Measurements from ENCODE around the gene TBC1D10A.
A peak's percentile ranks its signal among the peaks of the same experiment; 100 is the strongest.

The TBC1D10A gene

DNA sequence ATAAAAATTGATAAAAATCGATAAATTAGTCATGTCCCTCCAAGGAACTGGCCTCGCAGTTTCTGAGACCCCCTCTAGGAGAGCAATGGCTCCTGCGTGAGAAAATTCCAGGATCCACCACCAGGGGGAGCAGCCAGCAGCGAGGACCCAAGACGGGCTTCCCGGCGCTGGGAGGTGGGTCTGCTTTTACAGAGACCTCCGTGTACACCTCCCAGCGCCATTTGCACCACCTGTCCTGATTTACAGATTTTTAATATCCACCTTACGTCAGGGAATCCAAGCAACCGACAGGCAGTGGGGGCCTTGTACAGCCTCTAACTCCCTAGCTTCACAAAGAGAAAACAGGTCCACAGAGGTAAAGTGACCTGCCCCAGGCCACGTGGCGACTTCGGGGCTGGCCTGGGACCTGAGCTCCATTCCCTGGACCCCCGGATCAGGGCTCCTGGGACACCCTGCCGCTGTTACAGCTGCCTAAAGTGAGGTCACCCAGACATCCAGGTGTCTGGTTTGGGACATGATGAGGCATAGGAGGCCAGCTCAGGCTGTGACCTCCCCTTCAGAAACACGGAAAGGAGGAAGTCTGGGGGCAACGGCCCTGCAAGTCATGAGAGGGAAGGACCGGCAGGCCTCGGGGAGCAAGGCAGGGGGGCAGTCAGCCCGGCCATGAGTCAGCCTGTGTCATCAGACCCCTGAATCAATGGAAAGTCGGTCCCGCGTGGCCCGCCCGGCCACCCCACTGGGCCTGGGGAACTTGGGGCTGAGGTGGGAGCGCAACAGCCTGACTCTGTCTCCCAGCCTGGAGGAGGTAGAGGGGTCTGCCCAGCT lies 63.6 kb downstream of the TBC1D10A start:
- peak; percentile 51 for DNase-seq

DNA sequence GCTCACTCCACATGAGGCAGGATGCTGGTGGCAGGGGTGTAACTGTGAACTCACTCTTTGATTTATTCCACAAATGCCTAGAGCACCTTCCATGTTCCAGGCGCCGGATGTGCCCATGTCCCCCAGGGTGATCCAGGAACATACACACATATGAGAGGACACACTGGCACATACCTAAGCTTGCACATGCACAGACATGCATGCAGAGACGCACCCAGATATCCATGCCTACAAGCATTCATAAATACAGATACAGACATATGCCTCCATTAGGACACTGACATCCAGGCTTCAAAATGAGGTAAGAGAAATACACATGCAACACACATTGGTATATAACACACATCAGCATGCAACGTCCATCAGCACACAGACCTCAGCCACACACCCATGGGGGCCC lies 64.6 kb downstream of the TBC1D10A start:
- no peak for DNase-seq

DNA sequence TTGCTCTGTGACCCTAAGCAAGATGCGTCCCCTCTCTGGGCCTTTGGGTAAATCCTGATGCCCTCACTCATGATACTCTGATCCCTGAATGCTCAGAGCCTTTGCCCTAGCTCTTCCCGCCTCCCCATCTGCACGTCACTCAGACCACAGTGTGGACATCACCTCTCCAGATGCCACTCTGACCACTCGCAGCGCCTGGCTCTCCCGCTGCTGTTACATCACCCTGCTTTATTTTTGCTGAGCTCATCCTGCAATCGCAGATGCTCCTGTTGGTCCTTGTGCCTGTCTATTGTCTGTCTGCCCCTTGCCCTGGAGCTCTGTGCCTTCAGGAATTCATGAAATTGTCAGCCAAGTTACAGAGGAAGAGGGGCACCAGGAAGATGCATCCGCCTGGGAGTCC lies 65.6 kb downstream of the TBC1D10A start:
- DNase-seq: no peak

DNA sequence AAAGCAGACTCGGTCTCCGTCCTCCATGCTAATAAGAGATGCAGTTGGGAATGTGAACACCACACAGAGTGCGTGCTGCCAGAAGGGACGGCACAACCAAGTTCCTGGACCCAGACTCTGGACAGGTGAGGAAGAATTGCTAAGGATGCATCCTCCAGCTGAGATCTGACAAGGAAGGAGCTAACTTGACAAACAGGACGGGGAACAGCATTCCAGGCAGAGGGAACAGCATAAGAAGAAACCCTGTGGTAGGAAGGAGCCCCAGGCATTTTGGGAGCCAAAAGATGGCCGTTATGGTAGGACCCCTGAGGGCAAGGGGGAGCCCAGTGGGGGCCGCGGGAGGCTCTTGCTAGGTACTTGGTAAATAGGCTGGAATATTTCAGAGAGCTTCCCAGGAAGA lies 66.1 kb downstream of the TBC1D10A start:
- no peak for DNase-seq

DNA sequence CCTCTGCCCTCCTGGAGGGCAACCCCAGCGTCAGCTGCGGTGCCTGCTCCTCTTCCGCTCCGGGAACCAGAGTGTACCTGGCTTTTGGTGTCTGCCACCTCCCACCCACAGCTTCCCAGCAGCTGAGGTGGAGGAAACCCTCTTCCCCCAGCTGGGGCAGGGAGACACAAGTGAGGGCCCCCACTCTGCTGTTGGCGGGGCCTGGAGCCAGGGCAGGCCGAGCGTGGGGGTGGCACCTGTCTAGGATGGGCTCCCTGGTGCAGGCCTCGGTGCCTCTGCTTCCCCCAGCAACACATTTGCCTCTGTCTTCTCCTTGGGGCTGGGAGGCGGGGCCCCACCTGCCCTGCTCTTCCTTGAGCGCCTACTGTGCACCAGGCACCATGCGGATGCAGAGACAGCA lies 66.5 kb downstream of the TBC1D10A start:
- DNase-seq: no peak

DNA sequence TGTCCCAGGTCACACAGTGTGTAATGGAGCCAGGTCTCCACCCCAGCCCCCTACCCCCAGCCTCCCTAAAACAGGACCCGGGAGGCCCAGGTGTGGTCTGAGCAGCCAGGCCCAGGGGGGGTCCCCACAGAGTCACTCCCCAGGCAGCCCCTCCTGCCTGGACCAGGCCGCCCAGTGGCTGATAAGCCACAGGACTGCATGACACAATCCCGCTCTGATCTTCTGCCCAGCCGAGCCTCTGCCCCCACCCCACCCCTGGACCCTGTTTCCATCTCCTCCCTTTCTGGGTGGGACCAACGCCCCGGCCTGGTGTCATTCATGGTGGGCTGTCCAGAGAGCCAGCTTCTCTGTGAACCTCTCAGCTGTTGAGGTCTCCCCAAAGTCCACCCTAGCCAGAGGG lies 72.4 kb downstream of the TBC1D10A start:
- no peak for DNase-seq

DNA sequence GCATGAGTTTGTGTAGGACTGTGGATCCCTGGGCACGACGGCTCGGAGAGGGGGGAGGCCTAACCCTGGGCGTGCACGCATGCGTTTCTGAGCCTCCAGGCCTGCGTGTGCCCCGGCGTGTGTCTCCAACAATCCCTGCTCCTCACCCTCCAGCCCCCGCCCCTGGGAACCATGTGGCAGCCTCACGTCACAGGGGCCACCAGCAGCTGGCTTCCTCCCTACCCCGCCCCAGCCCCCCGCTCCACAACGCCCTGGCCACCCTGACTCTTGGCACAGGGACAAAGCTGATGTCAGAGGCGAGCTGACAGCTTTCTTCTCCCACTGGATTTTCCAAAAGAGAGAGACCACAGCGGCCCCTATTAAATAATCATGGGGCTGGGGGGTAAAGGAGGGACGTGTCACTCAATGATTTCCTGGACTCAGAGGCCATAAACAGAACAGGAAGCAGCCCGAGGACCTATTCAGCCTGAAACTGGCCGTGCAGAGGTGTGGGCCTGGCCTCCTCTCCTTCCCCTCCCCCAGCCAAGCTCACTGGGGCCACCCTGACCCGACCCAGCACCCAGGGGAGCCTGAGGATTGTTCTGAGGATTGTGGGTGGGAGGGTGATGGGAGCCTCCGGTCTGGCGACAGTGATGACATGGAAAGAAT lies 73.4 kb downstream of the TBC1D10A start:
- DNase-seq: peak; percentile 43

DNA sequence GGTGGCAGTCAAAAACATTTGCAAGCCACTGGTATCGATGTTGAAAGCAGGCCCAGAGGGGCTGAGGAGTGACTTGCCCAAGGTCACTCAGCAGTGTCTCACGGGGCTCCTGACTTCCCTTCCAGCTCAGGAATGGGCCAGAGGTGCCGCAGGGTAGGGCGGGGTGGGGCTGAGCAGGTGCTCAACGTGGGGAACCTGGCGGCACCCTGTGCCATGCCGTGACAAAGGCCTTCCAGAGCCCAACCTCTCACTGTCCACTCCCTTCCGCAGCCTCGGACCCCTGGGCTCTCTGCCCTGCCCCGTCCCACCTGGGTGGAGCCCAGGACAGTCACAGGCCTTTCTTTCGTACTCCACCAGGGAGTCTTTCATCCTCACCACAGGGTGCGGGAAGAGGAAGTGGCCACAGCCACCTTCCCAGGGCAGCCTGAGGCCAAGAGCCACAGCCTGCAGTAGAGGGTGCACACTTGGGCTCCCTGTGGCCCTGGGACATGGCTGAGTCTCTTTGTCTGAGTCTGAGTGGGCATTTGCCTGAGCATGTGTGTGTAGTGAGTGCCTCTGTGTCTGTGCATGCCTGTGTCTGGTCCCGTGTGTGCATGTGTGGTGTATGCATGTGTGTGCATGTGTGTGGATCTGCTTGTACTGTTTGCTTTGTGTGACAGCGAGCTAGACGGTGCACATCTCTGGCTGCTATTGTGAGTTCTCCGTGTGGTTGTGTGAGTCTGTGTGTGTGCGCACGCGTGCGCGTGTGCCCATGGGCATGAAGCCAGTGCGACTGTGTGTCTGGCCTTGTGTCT lies 74.1 kb downstream of the TBC1D10A start:
- DNase-seq: no peak

DNA sequence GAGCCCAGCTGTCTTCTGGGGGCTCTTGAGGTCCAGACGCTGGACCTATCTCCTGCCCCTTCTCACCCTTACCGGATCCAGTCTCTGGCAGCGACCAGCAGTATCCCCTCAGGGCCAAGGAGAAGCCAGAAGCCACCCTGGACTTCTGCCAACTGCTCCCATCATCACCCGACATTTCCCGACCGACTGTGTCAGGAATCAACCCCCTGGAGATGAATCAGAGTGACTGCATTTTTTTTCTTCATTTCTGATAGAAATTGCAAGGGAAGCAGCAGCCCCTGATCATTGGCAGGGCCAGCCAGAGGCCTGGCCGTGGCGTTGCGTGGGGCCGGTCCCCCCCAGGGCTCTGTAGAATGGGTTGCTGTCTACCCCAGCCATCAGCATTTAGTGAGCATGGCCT lies 75.0 kb downstream of the TBC1D10A start:
- DNase-seq: peak; percentile 4

DNA sequence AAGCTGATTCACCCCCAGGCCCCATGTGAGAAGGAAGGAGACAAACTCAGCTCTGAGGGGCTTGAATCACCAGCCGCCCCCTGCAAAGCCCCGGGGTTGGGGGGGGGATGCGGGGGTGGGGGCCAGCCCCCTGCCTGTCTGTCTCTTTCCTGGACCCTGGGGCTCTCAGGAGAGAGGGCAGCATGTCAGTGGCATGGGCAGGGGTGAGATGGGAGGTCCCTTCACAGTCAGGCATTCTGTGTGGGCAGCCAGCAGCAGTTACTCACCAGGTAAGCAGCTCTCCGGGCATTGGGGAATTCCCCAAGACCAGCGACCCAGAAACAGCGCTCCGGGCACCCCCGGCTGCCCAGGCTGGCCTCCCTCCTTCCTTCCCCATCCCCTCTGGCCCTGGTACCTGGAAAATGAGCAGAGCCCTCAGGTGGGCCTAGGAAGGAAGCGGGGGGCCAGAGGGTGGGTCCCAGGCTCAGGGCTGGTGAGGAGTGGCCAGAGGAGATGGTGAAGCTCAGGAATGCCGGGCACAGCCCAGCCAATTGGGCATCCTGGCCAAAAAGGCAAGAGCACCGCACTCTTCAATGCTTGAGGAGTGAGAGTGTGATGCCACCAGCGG lies 76.0 kb downstream of the TBC1D10A start:
- DNase-seq: no peak

DNA sequence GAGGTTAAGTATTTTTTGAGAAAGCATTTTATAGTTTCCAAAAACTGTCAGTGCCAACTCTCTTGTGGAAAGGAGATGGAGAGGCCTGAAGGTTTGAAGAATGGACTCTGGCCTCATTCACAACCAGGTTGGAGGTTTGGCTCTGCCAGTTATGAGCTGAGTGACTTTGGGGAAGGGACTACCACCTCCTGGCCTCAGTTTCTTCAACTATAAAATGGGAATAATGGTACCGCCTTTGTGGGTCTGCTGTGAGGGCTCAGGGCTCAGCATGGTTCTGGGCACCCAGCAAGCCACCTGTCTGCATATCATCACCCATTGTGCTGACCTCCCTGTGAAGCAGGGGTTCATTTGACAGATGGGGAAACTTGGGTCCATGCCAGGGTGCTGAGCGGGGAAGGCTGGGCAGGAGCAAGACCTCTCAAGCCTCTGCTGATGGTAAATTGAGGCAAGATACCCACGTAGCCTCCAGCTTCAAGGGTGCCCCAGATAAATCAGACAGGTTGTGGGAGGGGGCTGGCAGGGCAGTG lies 76.6 kb downstream of the TBC1D10A start:
- no peak for DNase-seq

DNA sequence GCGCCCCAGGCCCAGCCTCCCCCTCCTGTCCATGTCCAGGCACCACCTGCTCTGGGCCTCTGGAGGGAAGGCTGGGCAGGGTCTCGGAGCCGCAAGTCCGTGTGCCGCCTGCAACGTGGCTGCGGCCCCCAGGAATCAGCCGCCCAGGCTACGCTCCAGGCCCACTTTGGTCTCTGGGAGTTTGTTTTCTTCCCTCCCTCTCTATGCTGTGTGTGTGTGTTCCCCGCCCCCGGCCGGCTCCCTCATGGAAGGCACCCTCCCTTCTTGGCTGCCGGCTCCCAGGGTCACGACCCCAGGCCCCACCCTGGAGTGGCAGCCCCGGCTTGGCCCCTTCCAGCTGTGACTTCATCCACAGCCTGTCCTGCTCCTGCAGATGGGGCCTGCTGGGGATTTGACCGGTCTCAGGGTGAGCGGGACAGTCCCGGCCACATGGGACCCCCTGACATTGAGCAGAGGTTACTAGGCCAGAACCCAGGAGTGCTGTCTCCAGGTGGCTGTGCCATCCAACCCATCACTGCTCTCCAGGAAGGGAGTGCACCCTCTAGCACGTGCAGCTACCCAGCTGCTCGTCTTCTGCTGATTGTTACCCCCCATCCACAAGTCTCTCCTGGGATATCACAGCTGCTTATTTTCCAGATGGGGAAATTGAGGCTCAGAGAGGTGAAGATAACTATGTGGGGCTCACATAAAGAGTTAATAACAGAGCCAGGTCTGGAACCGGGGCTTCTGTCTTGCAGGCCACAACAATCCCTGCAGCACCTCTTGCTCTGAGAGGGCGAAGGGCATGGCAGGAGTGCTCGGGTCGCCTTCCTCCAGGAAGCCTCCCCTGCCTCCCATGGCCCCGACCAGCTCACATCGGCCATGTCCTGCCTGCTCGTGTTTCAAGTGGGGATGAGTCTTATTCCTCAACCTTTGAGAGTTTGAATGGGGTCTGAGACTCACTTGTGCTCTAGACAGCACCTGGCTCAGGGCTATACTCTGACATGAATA lies 77.4 kb downstream of the TBC1D10A start:
- DNase-seq: no peak

DNA sequence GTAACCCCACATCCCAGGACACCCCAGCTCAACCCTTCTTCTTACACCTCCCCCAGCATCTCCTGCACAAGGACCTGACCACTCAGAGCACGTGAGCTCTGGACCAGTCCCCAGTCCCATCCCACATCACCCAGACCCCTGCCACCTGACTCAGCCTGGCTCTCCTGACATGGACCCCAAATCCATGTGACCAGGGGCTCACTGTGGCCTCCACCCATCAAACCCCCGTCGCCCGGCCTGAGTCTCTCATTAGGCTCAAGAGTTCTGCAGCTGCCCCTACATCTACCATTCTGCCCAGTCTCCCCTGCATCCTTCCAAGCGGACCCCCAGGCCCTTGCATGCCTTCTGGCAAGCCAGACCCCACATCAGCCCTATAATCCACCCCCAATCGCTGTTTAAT lies 78.3 kb downstream of the TBC1D10A start:
- no peak for DNase-seq

DNA sequence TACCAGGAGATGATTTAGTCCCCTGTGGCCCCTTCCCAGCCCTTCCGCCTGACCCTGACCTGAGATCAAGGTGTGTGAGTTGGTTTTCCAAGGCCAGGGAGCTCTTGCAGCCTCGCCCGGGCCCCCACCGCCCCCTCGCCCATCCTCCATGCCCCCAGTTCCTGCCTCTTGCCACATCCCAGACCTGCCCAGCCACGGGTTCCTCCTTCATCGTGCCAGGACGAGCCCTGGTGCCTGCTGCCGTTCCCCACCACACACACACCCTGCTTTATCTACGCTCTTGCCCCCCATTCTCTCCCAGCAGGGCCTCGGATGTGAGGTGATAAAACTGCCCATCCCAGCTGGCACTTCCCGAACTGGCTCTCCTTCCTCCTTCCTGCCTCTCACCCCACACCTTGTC lies 78.8 kb downstream of the TBC1D10A start:
- no peak for DNase-seq

DNA sequence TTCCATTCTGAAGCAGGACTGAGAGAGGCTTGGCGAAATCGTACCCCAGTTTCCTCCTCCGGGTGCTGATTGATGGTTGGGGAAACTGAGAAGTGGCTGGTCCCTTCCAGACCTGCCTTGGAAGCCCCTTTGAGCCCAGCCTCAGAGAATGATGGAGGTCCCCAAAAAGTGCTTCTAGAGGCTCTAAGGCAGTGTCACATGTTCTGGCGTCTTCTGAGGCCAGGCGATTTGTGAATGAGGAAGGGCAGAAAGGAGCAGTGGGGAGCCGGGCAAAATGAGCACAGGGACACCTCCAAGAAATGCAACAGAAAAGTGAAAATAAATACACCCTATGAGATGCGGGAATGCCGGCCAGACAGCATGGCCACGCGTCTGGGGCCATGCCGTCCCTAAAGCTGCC lies 79.2 kb downstream of the TBC1D10A start:
- DNase-seq: no peak

DNA sequence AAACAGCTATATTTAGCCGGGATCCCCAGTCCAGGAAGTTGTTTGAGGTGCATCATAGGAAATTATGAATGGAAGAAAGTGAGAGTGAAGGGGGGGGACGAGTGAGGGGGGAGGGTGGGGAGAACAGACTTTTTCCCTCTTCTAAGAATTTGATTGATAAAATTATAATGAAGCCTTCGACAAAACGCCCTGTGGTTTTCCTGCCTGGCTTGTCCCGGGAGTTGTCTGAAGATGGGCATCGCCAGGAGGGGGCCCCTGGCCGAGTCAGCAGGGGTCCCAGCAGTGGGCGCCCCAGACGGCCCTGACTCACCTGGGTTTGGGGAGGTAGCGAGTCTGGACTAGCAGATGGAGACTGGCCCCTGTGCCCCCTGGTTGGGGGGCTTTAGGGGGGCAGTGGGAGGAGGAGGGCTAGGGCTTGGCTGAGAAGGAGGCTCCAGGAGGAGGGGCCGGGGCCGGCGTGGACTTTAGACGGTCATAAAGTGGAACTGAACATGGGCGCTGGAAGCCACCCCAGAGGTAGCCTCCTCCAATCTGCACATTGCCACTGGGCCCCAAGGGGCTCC lies 79.8 kb downstream of the TBC1D10A start:
- DNase-seq: no peak

DNA sequence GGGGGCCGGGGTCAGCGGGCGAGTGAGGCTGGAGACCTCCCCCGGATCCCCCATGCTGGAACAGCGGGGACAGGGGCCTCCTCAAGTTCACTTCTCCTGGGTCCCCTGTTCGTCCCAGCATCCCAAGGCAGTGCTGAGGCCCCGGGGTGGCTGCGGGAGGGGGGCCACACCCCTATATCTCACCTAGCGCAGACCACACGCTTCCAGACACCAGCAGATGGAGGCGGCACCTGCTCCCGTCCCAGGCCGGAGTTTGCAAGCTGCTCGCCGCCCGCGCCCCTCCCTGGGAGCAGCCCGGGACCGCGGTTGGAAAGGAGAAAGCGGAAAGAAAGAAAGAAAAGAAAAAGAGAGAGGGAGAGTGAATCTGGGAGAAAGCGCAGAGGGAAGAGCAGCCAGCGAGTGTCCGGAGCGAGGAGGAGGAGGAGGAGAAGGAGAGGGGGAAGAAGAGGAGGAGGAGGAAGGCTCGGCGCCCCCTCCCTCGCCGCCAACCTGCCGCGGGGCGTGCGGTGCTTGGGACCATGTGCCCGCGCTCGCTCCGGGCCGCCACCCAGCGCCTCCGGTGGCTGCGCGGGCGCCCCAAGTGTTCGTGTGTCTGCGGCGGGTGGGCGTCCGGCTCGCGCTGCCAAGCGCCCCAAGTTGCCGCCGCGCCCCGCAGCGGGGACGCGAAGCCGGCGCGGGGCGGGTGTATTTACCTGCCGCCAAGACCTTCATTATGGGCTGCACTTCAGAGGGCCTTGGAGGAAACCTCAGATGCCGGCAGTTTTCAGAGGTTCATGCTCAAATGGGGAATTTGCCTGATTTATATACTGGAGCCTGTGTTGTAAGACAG lies 80.5 kb downstream of the TBC1D10A start, which contains the start of gene LIF:
Gene LIF (minus strand): TSS at position 775 of the 829 bp plus-strand sequence. CDS start 64 bp downstream, at position 711.
- peak; percentile 5 for DNase-seq

DNA sequence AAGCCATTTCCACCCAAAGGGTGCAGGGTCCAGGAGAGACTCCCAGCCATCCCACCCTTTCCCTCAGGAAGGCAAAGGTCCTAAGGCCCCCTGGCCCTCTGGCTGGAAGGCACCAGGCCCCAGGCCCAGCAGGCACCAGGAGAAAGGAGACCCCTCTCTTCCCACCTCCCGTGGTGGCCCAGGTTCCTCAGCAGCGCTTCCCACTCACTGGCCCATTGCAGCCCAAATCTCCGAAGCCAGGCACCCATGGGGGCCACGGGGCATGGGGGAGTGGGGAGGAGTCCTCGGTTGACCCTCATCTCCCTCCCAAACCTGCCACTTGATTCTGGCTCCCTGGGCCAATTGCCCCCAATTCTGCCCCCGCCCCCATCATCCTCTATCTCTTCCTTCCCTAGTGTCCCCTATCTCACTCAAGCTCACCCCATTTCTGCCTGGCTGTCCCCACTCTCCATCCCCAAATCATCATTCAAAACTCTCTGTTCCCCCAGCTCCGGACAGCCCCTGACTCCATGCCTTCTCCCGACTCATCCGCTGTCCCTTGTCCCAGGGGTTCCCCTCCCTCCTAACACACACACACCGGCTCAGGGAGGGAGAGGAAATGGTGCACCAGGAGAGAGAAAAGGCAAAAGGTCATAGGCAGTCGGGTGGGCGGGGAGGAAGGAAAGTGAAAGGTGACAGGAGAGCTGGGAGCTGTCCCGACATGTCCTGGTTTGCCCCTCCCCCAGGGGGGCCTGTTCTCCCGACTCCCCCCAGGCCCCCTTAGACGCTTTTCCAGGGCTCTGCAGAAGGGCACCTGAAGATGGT lies 81.4 kb downstream of the TBC1D10A start:
- no peak for DNase-seq

DNA sequence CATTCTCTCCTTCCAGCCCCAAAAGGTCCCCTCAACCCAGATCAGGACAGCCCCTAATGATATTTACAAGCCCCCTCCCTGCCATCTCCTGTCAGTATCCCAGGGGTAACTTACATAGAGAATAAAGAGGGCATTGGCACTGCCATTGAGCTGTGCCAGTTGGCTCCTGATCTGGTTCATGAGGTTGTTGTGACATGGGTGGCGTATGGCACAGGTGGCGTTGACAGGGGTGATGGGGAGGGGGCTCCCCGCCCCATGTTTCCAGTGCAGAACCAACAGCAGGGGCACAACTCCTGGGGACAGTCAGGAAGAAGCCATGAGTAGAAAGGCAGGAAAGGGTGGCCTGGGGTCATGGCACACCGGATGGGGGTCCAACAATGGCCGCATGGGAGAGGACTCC lies 82.1 kb downstream of the TBC1D10A start:
- no peak for DNase-seq

DNA sequence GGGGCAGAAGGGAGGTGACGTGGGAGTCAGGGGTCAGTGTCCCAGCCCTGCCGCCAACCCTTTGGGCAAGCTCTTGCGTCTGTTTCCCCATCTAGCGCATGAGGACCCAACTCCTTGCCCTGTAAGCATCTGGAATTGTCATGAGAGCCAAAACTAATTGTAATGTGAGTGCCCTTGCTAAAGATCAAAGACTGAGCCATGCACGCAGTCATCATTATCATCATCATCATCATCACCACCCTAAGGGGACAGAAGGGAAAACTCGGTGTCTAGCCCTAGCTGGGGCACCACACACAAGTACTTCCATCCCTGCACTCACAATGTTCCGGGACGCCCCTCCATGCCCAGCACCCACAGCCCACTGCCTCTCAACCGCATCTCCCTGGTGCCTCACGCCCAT lies 82.7 kb downstream of the TBC1D10A start:
- no peak for DNase-seq

Data from NCI-H1105 treated with DMSO at 0.1 percent for 48 hours (cell line).